A204.1 (cell line): ENCODE results near the gene TBR1.

Experiments
- FAIRE-seq: peaks from 2 replicates; lab custom pipeline; 2012; peaks lifted over from hg19 to GRCh38; lab: Jason Lieb, UNC

Gene TBR1

GRCh38 chr2:161427664-161428587 is 11.8 kb downstream of the TBR1 start:
- FAIRE-seq = no peak

GRCh38 chr2:161430386-161430785 is 14.3 kb downstream of the TBR1 start:
- FAIRE-seq = no peak

GRCh38 chr2:161432107-161432506 is 16.0 kb downstream of the TBR1 start:
- FAIRE-seq = no peak

- FAIRE-seq = no peak
These were observed 18.0 kb downstream of the TBR1 start for GRCh38 chr2:161434118-161434517.

GRCh38 chr2:161436411-161436810 is 20.3 kb downstream of the TBR1 start:
- FAIRE-seq = no peak

- FAIRE-seq = no peak
These were observed 22.5 kb downstream of the TBR1 start for GRCh38 chr2:161438598-161438997.

GRCh38 chr2:161445097-161445496 is 29.0 kb downstream of the TBR1 start:
- FAIRE-seq = no peak

- FAIRE-seq = no peak
These were observed 32.3 kb downstream of the TBR1 start for GRCh38 chr2:161448431-161448830.

- FAIRE-seq = no peak
These were observed 55.5 kb downstream of the TBR1 start for GRCh38 chr2:161471631-161472030.

- FAIRE-seq = no peak
These were observed 58.8 kb downstream of the TBR1 start for GRCh38 chr2:161474920-161475319.
